HepG2 (cell line): ENCODE data around the gene SLC17A9. TPM values are rescaled to one million over a fixed set of nuclear protein-coding genes. Genes with fewer than 3 reads are reported as not detected.
A peak's percentile ranks its signal among the peaks of the same experiment; 100 is the strongest.

ENCODE experiments used
- BATF2 ChIP-seq: sonication (generic); formaldehyde crosslinking; IDR thresholded peaks from 2 replicates; pipeline ENCODE4 v1.8.0; 2022; ENCODE audit warnings: mild to moderate bottlenecking, missing genetic modification reagents, moderate library complexity
- BORCS8-MEF2B ChIP-seq: sonication (generic); formaldehyde crosslinking; IDR thresholded peaks from 2 replicates; pipeline ENCODE4 v1.8.0; 2022; ENCODE audit warnings: mild to moderate bottlenecking, missing genetic modification reagents
- KDM6A ChIP-seq: IDR thresholded peaks from 2 replicates; pipeline ENCODE4 v1.6.1; 2016; ENCODE audit warnings: low read depth
- MAZ ChIP-seq, 2 experiments: sonication (generic) in 1 of 2; formaldehyde crosslinking in 1 of 2; IDR thresholded peaks; 2 replicates each; pipeline versions ENCODE4 v1.5.0 to v1.6.1; 2012 to 2020; ENCODE audit warnings: low read depth in 2 of 2, mild to moderate bottlenecking in 2 of 2, borderline replicate concordance in 1 of 2, improper control_type of control experiment in 1 of 2, low read length in 1 of 2, missing genetic modification reagents in 1 of 2, moderate library complexity in 1 of 2
- MTA1 ChIP-seq: sonication (generic); formaldehyde crosslinking; IDR thresholded peaks from 2 replicates; pipeline ENCODE4 v1.4.0; 2020; ENCODE audit warnings: missing genetic modification reagents, mild to moderate bottlenecking, borderline replicate concordance
- MTA3 ChIP-seq: sonication (generic); formaldehyde crosslinking; IDR thresholded peaks from 2 replicates; pipeline ENCODE4 v1.4.0; 2020; ENCODE audit warnings: missing genetic modification reagents
- NCOA2 ChIP-seq: sonication (generic); formaldehyde crosslinking; IDR thresholded peaks from 2 replicates; pipeline ENCODE4 v1.8.0; 2022; ENCODE audit warnings: inconsistent platforms
- NFAT5 ChIP-seq: sonication (generic); formaldehyde crosslinking; IDR thresholded peaks from 2 replicates; pipeline ENCODE4 v1.4.0; 2020; ENCODE audit warnings: missing genetic modification reagents
- NR2F1 ChIP-seq, 2 experiments: fragments of 450-650 bp in 1 of 2; formaldehyde crosslinking in 1 of 2; IDR thresholded peaks; 2 replicates each; pipeline versions ENCODE4 v1.5.0 to v1.6.1; 2016 to 2020; ENCODE audit warnings: mild to moderate bottlenecking in 1 of 2, missing compliant biosample characterization in 1 of 2, missing genetic modification reagents in 1 of 2, moderate library complexity in 1 of 2
- PCBP1 ChIP-seq: fragments of 200-400 bp; formaldehyde crosslinking; IDR thresholded peaks from 2 replicates; pipeline ENCODE4 v1.6.1; 2017; ENCODE audit warnings: mild to moderate bottlenecking, low read depth, low read length, borderline replicate concordance
- ZBTB2 ChIP-seq: sonication (generic); formaldehyde crosslinking; IDR thresholded peaks from 2 replicates; pipeline ENCODE4 v1.8.0; 2022; ENCODE audit warnings: low read depth, missing genetic modification reagents
- ZBTB21 ChIP-seq: sonication (generic); formaldehyde crosslinking; IDR thresholded peaks from 2 replicates; pipeline ENCODE4 v1.4.0; 2020; ENCODE audit warnings: missing genetic modification reagents
- ZFP62 ChIP-seq: sonication (generic); formaldehyde crosslinking; IDR thresholded peaks from 2 replicates; pipeline ENCODE4 v1.4.0; 2020; ENCODE audit warnings: missing genetic modification reagents
- ZFP90 ChIP-seq: sonication (generic); formaldehyde crosslinking; IDR thresholded peaks from 2 replicates; pipeline ENCODE4 v1.8.0; 2022; ENCODE audit warnings: missing genetic modification reagents, mild to moderate bottlenecking, inconsistent platforms, borderline replicate concordance
- ZNF574 ChIP-seq: sonication (generic); formaldehyde crosslinking; IDR thresholded peaks from 2 replicates; pipeline ENCODE4 v1.4.0; 2020; ENCODE audit warnings: missing genetic modification reagents
- ZNF713 ChIP-seq: sonication (generic); formaldehyde crosslinking; IDR thresholded peaks from 2 replicates; pipeline ENCODE4 v1.4.0; 2020; ENCODE audit warnings: mild to moderate bottlenecking, missing genetic modification reagents
- ZNF724P ChIP-seq: sonication (generic); formaldehyde crosslinking; IDR thresholded peaks from 2 replicates; pipeline ENCODE4 v1.8.0; 2022; ENCODE audit warnings: missing genetic modification reagents, borderline replicate concordance
- polyA plus RNA-seq, 8 experiments: library from polyadenylated mRNA; depleted of rRNA in 3 of 8; stranded (reverse) in 7 of 8; unstranded in 1 of 8; fragments of >200 nt; fragmentation: Illumina TruSeq in 4 of 8; extraction: Trizol in 4 of 8; gene quantifications; 2 replicates each; pipeline versions ENCODE4 v1.2.1 to v1.2.3, GENCODE V29; 2011 to 2016; ENCODE audit warnings: low read depth in 4 of 8, missing spikeins in 1 of 8, mixed read lengths in 1 of 8; ENCODE audit not compliant: insufficient read depth in 1 of 8
- total RNA-seq, 5 experiments: library from RNA; depleted of rRNA; stranded (reverse); fragments of >200 nt; fragmentation: Illumina TruSeq; extraction: Trizol; gene quantifications; 2 replicates each; pipeline ENCODE4 v1.2.3, GENCODE V29; 2016; ENCODE audit warnings: low read depth in 1 of 5

The SLC17A9 gene
- total and polyA plus RNA-seq, 2 of the 13 experiments (the other 11 are each of a cell fraction or from before 2014, with no cell fraction given), result 110 to 191 TPM

- TF ChIP-seq ZBTB2 (CRISPR knock-in tag) (peak; percentile 79), ZNF574 (CRISPR knock-in tag) (peak; percentile 95), ZBTB21 (CRISPR knock-in tag) (no peak; the same call in 1 of the 2 replicates), ZFP90 (peak; percentile 96; the same call in 1 of the 2 replicates), ZNF724P (CRISPR knock-in tag) (peak; percentile 99), ZFP62 (CRISPR knock-in tag) (no peak), KDM6A (peak; percentile 44; the same call in 1 of the 2 replicates), MTA3 (CRISPR knock-in tag) (no peak), NCOA2 (CRISPR knock-in tag) (no peak; the same call in 1 of the 2 replicates), MAZ (IDR thresholded peaks at IDR 0.05; ENCODE audit: borderline replicate concordance, low read depth, low read length) (peak; percentile 88), MAZ (CRISPR knock-in tag; IDR thresholded peaks at IDR 0.05; ENCODE audit: low read depth) (peak; percentile 89), BATF2 (CRISPR knock-in tag) (peak; percentile 84), BORCS8-MEF2B (CRISPR knock-in tag) (peak; percentile 90; the same call in 1 of the 2 replicates), NR2F1 (CRISPR knock-in tag; IDR thresholded peaks at IDR 0.05) (peak; percentile 67 to 72; a peak in 3 of 4 replicates), MTA1 (peak; percentile 80; the same call in 1 of the 2 replicates), PCBP1 (peak; percentile 80; the same call in 1 of the 2 replicates), ZNF713 (CRISPR knock-in tag) (peak; percentile 99), NFAT5 (CRISPR knock-in tag) (peak; percentile 95; the same call in 1 of the 2 replicates)
These were observed 1.6 kb downstream of the SLC17A9 start (continued) for GRCh38 chr20:62953839-62954703.
